AG10803 (cell line): ENCODE data around the gene BTN2A1.

Experiments
- DNase-seq: peaks from one replicate; pipeline ENCODE4 v3.0.0; 2010; ENCODE audit warnings: low read depth
- H3K4me3 ChIP-seq: 2 replicates; pipeline ENCODE4 v1.5.1; 2011; ENCODE audit warnings: mild to moderate bottlenecking, low read length, control low read depth
- CTCF ChIP-seq: conservative IDR thresholded peaks from 2 replicates; pipeline ENCODE4 v1.5.1; 2011; ENCODE audit warnings: mild to moderate bottlenecking, low read length, control low read depth, inconsistent platforms

The BTN2A1 gene

GRCh38 chr6:26483727-26484126, 26.0 kb downstream of the BTN2A1 start:
- H3K4me3 ChIP-seq, result no peak overlapping the region
- TF ChIP-seq CTCF, result no peak
- DNase-seq, result no peak

GRCh38 chr6:26484161-26484560, 26.4 kb downstream of the BTN2A1 start:
- DNase-seq, result no peak
- TF ChIP-seq CTCF, result no peak
- H3K4me3 ChIP-seq, result no peak overlapping the region

- DNase-seq, result no peak
- TF ChIP-seq CTCF, result no peak
- no peak overlapping the region for H3K4me3 ChIP-seq
Measured at GRCh38 chr6:26485112-26485780, 27.5 kb downstream of the BTN2A1 start.

- DNase-seq, result no peak
- no peak overlapping the region for H3K4me3 ChIP-seq
- TF ChIP-seq CTCF, result no peak
Measured at GRCh38 chr6:26486358-26486757, 28.6 kb downstream of the BTN2A1 start.

- TF ChIP-seq CTCF, result no peak
- no peak overlapping the region for H3K4me3 ChIP-seq
- DNase-seq, result no peak
Measured at GRCh38 chr6:26487466-26487865, 29.7 kb downstream of the BTN2A1 start.

- no peak for TF ChIP-seq CTCF
- DNase-seq, result no peak
- no peak overlapping the region for H3K4me3 ChIP-seq
Measured at GRCh38 chr6:26489996-26490964, 32.5 kb downstream of the BTN2A1 start.
